Stimulated activated CD4-positive, alpha-beta T cell treated with anti-CD3 and anti-CD28 coated beads, Interleukin-15, amount 100 ng/mL, for 1 hour (primary cell): ENCODE results near the gene MAGI1.
"Not testable (repeated sequence)": the region's sequence is repeated elsewhere in the genome, so short reads cannot be mapped to it uniquely, and the experiment has no call there.

Experiments used
- DNase-seq, 2 donors: peaks; one replicate each; pipeline ENCODE4 v3.0.0-alpha.2; 2020; ENCODE audit warnings: low read depth in 1 of 2, low spot score in 1 of 2

MAGI1 gene

DNA sequence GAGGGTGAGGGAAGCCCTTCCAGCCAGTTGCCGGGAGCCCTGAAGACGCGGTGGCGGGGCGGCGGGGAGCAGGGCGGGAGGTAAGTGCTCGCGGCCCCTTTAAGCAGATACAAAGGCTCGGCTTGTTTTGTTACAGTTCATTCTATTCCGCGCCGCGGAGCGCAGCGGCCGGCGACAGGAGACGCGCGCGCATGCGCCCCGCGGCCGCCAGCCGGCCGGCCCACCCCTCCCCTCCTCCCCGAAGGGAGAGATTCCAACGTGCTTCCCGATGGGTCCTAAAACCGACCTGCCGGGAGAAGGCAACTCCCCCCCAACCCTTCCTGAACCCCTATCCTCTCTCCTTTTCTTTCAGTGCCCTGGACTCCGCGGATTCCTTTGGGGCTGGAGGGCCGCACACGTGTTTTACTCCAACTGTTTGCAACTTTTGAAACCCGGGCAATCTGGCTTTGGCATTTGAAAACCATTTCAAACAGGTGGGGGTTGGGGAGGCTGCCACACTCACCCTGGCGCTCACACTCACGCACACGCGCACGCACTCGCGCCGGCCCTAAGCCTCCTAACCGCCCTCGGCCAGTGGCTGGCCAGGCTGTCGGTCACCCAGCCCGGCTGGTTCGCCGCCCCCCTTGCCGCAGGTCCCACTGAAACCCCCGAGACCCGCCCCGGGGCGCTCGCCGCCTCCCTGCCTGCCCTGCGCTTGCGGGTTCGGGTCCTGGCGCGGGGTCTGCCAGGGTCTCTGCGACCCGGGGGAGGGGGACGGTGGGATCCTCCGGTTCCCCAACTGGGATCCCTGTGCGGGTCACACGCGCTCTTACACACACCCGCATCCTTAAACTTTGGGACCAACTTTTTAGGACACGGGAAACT lies at the start of gene MAGI1:
Gene MAGI1 (minus strand): TSS at position 193 of the 864 bp plus-strand sequence. CDS start 610 bp downstream, outside the sequence.
- no peak for DNase-seq

DNA sequence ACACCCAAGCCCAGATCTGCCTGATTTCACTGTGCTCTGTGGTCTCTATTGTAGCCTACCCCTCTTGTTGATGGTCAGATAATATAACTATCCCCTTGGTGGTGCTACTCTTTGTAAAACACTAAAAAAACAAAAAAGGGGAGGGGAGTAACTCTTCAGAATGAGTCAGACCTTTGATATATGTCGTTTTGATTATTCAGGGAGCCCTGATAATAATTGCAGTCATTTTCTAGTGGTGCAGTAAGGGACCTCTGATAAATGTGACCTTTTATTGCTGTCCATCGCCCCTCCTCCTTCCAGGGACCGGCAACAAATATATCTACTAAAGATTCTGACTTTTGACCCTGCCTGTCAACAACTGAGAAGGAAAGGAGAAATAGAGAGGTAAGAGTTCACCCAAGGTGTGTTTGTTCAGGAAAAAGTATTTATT lies 45.1 kb upstream of the MAGI1 start:
- DNase-seq, result no peak

DNA sequence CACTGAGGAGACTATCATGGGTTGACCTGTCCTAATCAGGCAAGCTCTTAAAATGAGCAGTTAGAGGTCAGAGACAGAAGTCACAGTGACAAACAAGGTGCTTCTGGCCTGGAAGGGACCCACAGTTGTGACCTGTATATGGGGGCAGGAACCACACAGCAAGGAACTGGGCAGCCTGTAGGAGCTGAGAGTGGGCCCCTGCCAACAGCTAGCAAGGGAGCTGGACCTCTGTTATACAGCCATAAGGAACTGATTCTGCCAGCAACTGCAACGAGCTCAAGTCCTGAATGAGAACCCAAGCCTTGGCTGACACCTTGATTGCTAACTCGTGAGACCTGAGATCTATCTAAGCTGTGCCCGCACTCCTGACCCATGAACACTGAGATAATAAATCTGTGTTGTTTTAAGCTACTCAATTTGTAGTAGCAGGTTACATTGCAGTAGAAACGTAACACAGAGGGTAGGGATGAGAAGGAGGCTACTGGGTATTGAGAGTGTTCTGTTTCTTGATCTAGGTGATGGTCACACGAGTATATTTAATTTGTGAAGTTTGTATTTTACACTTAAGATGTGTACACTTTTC lies 44.5 kb upstream of the MAGI1 start:
- no peak for DNase-seq

DNA sequence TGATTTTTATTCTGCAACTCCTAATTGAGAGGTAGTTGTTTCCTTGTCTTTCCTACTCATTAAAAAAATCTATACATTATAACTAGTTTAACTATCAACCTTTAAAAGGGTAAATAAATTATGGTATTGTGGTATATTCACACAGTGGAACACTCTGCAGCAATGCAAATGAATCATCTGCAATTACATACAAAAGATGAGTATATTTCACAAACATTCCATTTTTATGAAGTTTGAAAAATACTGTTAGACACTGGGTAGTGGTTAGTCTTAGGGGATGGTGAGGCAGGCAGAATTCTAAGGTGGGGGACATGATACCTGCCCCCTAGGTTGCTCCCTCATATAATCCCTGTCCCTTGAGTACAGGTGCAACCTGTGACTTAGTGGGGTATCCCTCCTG lies 44.0 kb upstream of the MAGI1 start:
- DNase-seq, result no peak

DNA sequence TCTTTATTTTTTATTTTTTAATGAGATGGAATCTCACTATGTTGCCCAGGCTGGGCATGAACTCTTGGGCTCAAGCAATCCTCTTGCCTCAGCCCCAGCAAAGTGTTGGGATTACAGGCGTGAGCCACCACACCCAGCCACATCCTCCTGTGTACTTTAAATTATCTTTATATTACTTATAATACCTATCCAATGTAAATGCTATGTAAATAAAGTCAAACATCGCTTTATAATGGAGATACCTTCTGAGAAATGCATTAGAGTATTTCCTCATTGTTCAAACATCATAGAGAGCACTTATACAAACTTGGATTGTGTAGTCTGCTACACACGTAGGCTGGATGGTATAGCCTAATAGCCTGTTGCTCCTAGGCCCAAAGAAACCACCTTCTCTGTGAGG lies 41.4 kb upstream of the MAGI1 start:
- DNase-seq, result no peak

DNA sequence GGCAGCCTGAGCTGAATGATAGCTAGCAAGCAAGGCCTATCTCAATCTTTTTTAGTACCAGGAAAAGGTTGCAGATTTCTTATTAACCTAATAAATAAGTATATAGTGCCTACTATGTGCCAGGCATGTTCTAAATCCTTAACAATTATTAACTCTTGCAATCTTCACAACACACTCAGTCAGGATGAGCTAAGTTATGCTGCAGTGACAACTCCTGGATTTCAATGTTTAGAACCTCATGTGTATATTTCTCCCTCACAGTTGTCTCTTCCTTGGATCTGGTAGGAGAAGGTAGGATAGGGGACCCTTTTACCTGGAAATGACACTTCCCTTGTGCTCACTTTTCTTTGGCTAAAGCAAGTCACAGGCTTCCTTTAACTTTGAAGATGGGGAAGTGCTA lies 39.3 kb upstream of the MAGI1 start:
- no peak for DNase-seq

DNA sequence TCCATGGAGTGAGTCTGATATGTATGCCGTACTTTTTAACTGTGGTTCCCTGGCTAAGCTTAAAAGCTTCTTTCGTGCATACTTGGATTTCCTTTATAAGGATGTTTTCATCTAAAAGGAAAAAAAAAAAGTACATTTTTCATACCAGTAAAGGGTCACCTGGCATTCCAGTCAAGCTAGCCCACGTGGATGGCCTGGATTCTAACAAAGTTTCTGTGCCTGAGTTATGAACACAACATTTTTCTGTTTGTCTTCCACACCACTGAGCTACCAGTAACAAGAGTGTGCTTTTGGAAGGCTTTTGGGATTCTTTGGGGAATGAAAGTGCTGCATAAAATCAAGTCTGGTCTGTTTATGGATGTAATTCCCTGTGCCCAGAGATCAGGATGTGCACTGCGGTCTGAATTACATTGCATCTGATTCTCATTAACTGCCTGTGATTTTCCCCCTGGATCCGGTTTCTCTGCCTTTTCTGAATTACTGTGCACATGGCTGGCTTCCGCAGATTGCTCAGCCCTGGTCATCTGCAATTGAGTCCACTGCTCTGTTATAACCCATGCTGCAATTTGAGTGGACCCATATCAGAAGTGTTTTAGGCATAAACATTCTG lies 38.2 kb upstream of the MAGI1 start:
- no peak for DNase-seq

DNA sequence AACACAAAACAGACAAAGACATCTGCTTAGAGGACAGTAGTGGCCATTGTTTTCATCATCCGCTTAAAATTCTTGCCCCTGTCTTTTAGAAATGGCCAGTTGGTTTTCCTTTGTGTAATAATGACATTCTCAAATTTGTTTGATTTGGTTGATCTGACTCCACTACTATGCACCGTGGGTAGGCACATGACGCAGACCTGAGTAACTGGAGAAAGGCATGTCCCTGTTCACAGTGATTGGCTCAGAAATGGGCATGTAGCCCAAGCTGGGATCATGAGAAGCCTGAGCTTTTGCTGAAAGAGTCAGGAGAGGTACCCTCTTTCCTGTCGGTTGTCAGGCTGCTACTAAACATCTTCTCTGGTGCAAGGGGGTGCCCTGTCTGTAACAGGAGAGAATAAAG lies 36.6 kb upstream of the MAGI1 start:
- DNase-seq, result no peak

DNA sequence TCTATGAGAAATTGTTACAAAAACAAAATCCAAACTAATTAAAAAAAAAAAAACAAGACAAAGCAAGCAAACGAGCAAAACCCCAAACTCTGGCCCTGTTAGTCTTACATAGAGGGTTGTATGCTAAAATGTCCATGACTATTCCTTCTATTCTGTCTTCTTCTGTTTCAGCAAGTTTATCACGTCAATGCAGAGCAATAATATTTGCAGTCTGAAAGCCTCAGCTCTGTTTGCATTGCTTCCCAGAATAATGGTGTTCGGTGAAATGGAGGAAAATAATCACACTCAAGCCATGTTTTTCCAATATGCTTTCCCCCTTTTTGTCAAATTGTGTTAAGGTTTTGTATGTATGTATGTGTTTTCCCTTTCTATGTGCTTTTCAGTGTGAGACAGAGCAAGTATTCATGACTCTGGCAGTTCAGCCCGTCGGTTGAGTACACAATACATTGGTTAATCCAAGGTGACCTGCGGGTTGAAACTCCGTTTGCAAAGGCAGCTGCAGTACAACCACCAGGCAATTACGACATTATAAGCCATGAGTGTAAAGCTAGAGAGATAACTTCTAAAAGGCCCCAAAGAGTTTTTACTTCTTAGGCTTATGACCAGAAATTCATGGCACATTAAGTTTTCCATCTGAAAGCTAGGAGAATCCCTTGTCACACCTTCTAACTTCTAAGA lies 34.9 kb upstream of the MAGI1 start:
- DNase-seq, result no peak

DNA sequence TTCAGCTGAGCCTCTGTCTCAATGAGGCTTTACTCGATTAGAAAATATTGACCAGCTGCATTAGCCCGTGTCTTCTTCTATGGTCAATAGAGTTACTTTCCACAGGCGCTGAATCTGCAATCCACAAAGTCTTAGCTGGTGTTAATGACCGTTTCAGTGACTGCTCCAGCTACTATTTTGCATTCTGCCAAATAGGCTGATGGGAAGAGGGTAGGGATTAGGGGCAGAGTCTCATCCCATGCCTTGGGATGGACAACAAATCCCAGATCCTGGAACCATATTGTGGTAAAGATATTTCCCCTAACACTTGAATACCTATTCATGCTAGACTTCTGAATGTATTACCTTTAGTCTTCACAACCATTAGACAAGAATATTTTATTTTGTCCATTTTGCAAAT lies 29.5 kb upstream of the MAGI1 start:
- no peak for DNase-seq

DNA sequence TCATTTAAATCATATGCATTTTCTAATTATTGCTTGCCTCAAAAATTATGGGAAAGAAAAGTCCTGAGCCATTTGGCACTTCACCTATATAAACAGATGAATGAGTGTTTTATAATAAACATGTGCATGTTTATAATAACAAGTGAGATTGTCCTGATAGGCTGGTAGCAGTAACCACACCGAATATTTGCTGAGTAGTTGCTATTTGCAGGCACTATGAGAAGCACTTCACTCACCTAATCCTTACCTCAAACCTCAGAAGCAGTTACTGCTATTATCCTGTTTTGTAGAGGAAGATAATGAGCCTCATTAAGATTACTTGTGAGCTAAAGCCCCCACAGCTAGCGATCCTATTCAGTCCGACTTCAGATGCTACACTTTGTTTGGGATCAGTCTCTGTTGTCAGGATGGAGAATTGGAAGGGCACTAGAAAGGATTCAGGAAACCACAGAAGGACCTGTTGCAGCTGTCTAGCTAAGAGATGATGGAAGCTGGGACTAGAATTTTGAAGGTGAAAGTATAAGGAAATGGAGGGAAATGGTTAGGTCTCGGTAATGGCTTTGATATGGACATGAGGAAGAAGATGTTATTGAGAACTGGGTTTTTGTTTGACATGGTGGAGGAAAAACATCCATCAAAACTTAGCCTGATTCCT lies 28.4 kb upstream of the MAGI1 start:
- no peak for DNase-seq

DNA sequence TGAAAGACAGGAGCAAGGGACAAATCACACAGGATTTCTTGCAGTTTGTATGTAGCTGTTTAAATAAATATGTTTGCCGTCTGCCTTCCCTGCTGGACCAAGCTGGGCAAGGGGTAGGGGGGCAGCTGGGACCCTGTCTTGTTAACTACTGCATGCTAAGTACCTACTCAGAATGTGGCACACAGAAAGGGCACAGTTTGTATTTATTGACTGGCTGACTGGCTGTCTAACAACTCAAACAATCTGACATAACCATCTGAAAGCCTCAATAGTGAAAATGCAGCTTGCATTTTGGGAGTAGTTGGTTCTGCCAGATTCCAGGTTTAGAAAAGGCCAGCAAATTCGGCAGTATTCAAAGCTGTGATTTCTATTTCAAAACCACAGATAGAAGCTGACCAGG lies 16.6 kb upstream of the MAGI1 start:
- no peak for DNase-seq

DNA sequence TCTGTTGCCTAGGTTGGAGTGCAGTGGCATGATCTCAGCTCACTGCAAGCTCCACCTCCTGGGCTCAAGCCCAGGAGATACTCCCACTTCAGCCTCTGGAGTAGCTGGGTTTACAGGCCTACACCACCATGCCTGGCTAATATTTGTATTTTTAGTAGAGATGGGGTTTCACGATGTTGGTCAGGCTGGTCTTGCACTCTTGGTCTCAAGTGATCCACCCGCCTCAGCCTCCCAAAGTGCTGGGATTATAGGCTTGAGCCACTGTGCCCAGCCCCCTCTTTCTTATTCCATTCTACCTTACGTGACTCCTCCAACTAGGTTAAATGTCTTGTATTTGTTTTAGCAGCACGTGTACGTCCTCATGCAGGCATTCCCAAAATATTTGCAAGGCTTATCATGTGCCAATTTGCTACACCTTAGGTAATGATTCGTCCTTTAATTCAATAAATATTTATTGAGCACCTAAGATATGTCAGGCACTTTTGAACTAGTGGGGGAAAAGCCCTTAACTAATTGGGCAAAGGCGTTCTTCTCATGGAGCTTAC lies 14.9 kb upstream of the MAGI1 start:
- DNase-seq, result no peak

DNA sequence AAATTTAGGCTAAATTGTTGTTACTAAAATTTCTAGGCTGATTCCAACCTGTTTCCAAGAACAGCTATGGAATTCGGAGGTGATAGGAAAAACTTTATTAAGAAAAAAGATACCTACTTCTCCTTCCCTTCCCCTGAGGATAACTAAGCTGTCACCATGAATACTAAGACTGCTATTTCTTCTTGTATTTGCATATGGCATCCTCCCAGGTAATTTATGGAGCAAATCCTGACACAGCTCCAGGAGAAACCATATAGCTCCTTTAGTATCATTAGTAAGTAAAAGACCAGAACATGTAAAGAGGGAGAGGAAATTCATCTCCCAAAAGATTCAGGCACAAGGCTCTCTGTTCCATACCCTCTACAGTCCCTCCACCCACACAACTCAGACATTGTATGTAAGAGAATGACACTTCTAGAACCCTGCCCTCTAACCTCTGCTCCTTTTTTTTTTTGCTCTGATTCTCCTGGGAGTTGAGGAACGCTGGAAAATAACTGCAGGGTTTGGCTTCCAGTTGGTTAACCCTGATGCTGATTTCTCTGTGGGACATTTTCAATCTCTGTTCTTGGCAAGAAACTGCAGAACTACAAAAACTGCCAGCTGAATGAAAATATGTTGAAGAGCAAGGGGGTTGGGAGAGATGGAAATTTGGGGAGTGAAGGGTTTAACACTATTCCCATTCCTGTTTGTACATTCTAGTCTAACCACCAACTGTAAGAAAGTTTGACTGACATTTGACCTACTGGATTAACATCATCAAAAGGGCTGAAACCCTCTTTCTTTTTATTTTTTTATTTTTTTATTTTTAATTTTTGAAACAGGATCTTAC lies 14.2 kb upstream of the MAGI1 start:
- DNase-seq, result no peak

DNA sequence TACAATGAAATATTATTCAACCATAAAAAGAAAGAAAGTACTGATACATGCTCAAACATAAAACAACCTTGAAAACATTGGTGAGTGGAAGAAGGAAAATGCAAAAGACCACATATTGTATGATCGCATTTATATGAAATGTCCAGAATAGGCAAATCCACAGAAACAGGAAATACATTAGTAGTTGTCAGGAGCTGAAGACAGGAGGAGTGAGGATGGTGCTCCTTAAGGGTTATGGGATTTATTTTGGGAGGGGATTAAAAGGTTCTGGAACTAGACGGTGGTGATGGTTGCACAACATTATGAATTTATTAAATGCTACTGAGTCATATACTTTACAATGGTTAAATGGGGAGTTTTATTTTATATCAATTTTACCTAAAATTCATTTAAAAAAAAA lies 12.1 kb upstream of the MAGI1 start:
- DNase-seq, result no peak

DNA sequence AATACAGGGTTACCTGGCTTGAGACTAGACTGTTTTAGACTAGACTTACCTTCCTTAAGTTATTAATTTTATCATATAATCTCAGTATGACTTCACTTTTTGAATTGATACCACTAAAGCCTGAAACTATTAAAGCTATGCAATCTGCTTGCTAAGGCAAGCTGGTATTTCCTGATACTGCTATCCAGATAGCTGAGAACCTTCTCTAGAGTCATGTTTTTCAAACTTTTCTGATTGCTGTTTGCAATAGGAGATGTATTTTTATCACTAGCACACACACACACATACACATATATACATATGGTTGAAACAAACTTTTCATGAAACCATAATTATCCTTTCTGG lies 9.3 kb upstream of the MAGI1 start:
- DNase-seq, result no peak

DNA sequence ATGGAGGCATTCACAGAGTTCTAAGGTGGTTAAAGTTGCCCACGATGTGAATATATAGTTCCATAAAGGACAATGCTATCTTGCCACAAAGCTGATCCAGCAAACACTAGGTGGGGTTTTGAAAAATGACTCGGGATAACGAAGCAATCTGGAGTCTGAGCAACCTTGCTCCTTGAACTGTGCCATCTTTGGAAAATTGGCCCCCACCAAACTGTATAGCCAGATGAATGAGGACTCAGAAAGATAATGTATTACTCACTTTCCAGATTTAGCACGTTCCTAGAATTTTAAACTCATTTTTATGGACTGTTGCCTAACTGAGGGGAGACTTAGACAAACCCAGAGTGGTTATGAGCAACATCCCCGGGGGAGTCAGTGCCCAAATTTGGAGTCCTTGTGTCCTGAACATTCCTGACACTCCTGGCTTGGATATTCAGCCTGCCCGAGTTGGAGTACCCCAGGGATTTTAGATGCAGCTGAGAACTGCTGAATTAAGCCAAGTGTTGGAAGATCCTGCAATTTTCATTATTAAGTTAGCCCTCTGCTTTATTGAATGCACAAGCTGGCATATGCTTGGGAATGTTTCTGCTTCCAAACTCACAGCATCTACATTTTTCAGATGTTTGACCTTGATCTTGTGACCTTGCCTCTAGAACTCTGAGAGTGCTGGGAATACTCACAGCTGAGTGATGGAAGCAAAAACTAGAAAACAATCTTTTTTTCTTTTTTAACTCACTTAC lies 8.8 kb upstream of the MAGI1 start:
- no peak for DNase-seq

DNA sequence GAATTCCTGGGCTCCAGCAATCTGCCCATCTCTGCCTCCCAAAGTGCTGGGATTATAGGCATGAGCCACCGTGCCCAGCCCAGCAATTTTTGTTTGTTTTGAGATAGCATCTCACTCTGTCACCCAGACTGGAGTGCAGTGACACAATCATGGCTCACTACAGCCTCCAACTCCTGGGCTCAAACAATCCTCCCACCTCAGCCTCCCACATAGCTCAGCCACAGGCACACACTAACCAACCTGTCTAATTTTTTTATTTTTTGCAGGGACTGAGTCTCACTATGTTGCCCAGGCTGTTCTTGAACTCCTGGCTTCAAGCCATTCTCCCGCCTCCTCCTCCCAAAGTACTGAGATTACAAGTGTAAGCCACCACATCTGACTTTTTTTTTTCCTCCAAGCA lies 7.6 kb upstream of the MAGI1 start:
- not testable (repeated sequence) for DNase-seq

DNA sequence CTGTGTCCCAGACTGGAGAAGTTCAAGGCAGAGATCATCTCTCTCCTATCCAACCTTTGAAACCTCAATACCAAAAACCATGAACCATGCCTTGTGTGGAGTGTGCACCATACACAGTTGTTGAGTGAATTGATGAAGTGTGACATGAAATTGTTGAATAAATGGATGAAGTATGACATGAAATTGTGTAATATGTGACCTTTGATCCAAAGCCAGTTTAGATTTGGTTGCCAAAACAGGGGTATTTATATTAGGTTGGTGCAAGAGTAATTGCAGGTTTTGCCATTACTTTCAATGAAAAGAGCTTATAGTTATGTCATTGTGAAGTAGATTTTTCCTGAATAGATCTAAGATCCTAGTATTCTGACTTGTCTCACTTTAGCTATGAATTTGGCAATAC lies 3.1 kb upstream of the MAGI1 start:
- DNase-seq, result no peak

DNA sequence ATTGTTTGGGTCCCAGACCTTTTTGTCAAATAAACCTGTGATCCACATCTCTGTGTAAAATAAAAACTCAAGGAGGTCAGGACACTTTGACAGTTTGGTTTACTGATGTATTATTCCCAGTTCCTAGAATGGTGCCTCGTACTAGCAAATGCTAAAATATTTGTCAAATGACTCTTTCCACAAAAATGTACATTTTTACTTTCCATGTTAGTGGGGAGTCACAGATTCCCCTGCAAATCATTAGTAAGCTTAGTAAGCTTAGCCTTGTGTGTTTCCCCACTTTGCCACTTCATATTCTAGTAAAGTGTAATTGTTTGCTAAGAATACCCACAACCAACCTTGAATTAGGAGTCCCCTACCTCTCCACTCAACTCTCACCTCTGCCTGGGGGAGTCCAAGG lies 2.4 kb upstream of the MAGI1 start:
- DNase-seq, result no peak
